Subcutaneous adipose tissue (tissue), 4 donors: ENCODE data around the gene C1orf198. TPM values are rescaled to one million over a fixed set of nuclear protein-coding genes. Genes with fewer than 3 reads are reported as not detected.

ENCODE experiments used
- CTCF ChIP-seq: fragments of 450-650 bp; IDR thresholded peaks from one replicate; pipeline ENCODE4 v1.5.1; 2016; ENCODE audit warnings: low read depth, mild to moderate bottlenecking, control low read depth, antibody characterized with exemption, moderate library complexity
- total RNA-seq, 4 donors: library from RNA; depleted of rRNA; stranded (reverse); fragments of >200 nt; gene quantifications; one replicate each; pipeline ENCODE4 v1.1.0, GENCODE V29; 2016

C1orf198 gene
- total RNA-seq, 4 donors from 2014 or later, result 37.4 to 103 (median 48.1) TPM

GRCh38 chr1:230909974-230910754 is 41.8 kb upstream of the C1orf198 start:
- TF ChIP-seq CTCF, result no peak

- no peak for TF ChIP-seq CTCF
Measured at GRCh38 chr1:230907472-230908205, 39.3 kb upstream of the C1orf198 start.

- TF ChIP-seq CTCF, result no peak
Measured at GRCh38 chr1:230906226-230906625, 37.9 kb upstream of the C1orf198 start.

- no peak for TF ChIP-seq CTCF
Measured at GRCh38 chr1:230905733-230906132, 37.4 kb upstream of the C1orf198 start.

- TF ChIP-seq CTCF, result no peak
Measured at GRCh38 chr1:230902349-230902923, 34.1 kb upstream of the C1orf198 start.

GRCh38 chr1:230901671-230902070 is 33.4 kb upstream of the C1orf198 start:
- no peak for TF ChIP-seq CTCF

- TF ChIP-seq CTCF, result no peak
Measured at GRCh38 chr1:230900984-230901383, 32.7 kb upstream of the C1orf198 start.
